HepG2 (cell line): ENCODE data around the gene ANKFY1. TPM values are rescaled to one million over a fixed set of nuclear protein-coding genes. Genes with fewer than 3 reads are reported as not detected.

ENCODE experiments used
- ATAC-seq: fragments of 200-7000 bp; cut with Tn5 transposase; 3 replicates; pipeline ENCODE4 v1.9.1; 2020; ENCODE audit warnings: mild to moderate bottlenecking, moderate library complexity
- BruUV-seq: library from RNA; stranded (reverse); fragments of 400-500 nt; replicated peaks from 2 replicates; lab custom pipeline; 2021; lab: Mats Ljungman, UMichigan
- CTCF ChIA-PET: fragments of 300-600 bp; formaldehyde crosslinking; extraction: SDS; loops from one replicate; lab custom pipeline; 2021; ENCODE audit warnings: low total read pairs, inconsistent platforms, low intra/inter-chr PET ratio; lab: Yijun Ruan, JAX
- POLR2A ChIA-PET: fragments of 350-600 bp; sonication (Branson Sonifier 250); formaldehyde crosslinking; loops from one replicate; lab custom pipeline; 2020; ENCODE audit warnings: antibody characterized with exemption, inconsistent platforms; lab: Yijun Ruan, JAX
- DNase-seq: peaks from one replicate; pipeline ENCODE4 v3.0.0-alpha.2; 2015; ENCODE audit warnings: low spot score
- FAIRE-seq: peaks from 3 replicates; lab custom pipeline; 2011; peaks lifted over from hg19 to GRCh38; lab: Jason Lieb, UNC
- H2AFZ ChIP-seq: one replicate; pipeline ENCODE4 v1.6.1; 2011; ENCODE audit warnings: low read length, inconsistent platforms
- H3K27ac ChIP-seq: fragments of 300-600 bp; 3 replicates; pipeline ENCODE4 v1.8.0; 2011; ENCODE audit warnings: mixed run types, mild to moderate bottlenecking, mixed read lengths, low read length, inconsistent platforms; ENCODE audit not compliant: insufficient read depth; ENCODE audit errors: extremely low read length
- H3K27me3 ChIP-seq, 2 experiments: fragments of 200-600 bp in 1 of 2; 2 replicates in 1 of 2; 3 replicates in 1 of 2; pipeline versions ENCODE4 v1.6.0 to v1.8.0; 2011; ENCODE audit warnings: low read length in 2 of 2, mild to moderate bottlenecking in 2 of 2, moderate library complexity in 2 of 2, inconsistent platforms in 1 of 2; ENCODE audit not compliant: insufficient read depth in 2 of 2, control insufficient read depth in 1 of 2
- H3K36me3 ChIP-seq, 2 experiments: fragments of 200-600 bp in 1 of 2; replicated peaks in 1 of 2; 2 replicates in 1 of 2; 3 replicates in 1 of 2; pipeline versions ENCODE4 v1.5.1 to v1.8.0; 2011; ENCODE audit warnings: low read length in 2 of 2, inconsistent platforms in 1 of 2; ENCODE audit not compliant: insufficient read depth in 2 of 2, control insufficient read depth in 1 of 2
- H3K4me1 ChIP-seq: 2 replicates; pipeline ENCODE4 v1.5.1; 2012; ENCODE audit warnings: low read length, inconsistent platforms; ENCODE audit not compliant: insufficient read depth
- H3K4me2 ChIP-seq: 2 replicates; pipeline ENCODE4 v1.6.0; 2011; ENCODE audit warnings: low read depth, low read length, inconsistent platforms
- H3K4me3 ChIP-seq, 3 experiments: fragments of 200-600 bp in 1 of 3; sonication (generic), shearing (Covaris generic) in 1 of 3; replicated peaks in 1 of 3; 2 replicates each; pipeline ENCODE4 v1.5.1; 2011 to 2016; ENCODE audit warnings: low read length in 3 of 3, inconsistent platforms in 2 of 3, low read depth in 2 of 3, mild to moderate bottlenecking in 2 of 3, control low read depth in 1 of 3, mixed read lengths in 1 of 3; ENCODE audit not compliant: insufficient read depth in 1 of 3
- H3K79me2 ChIP-seq: one replicate; pipeline ENCODE4 v1.6.1; 2011; ENCODE audit warnings: low read length, inconsistent platforms; ENCODE audit not compliant: insufficient read depth
- H3K9ac ChIP-seq: 2 replicates; pipeline ENCODE4 v1.6.0; 2011; ENCODE audit warnings: mild to moderate bottlenecking, low read depth, low read length, inconsistent platforms; ENCODE audit not compliant: insufficient read depth
- H3K9me3 ChIP-seq: 2 replicates; pipeline ENCODE4 v1.5.1; 2012; ENCODE audit warnings: mild to moderate bottlenecking, low read length
- H4K20me1 ChIP-seq: 2 replicates; pipeline ENCODE4 v1.6.0; 2011; ENCODE audit warnings: inconsistent platforms, mild to moderate bottlenecking, low read length, moderate library complexity; ENCODE audit not compliant: insufficient read depth
- CHD4 ChIP-seq: fragments of 200-600 bp; sonication (generic); IDR thresholded peaks from 2 replicates; pipeline ENCODE4 v1.7.0; 2017; ENCODE audit warnings: mild to moderate bottlenecking, low read length, borderline replicate concordance
- FOSL1 ChIP-seq: sonication (generic); formaldehyde crosslinking; IDR thresholded peaks from 2 replicates; pipeline ENCODE4 v1.9.0; 2021; ENCODE audit warnings: missing genetic modification reagents, borderline replicate concordance
- HNF4A ChIP-seq: sonication (generic); formaldehyde crosslinking; IDR thresholded peaks from 2 replicates; pipeline ENCODE4 v1.4.0; 2020; ENCODE audit warnings: missing genetic modification reagents
- HOXA3 ChIP-seq: sonication (generic); formaldehyde crosslinking; IDR thresholded peaks from 2 replicates; pipeline ENCODE4 v1.5.0; 2020; ENCODE audit warnings: missing genetic modification reagents
- JDP2 ChIP-seq: sonication (generic); formaldehyde crosslinking; IDR thresholded peaks from 2 replicates; pipeline ENCODE4 v1.8.1; 2022; ENCODE audit warnings: missing genetic modification reagents, borderline replicate concordance
- LBX2 ChIP-seq: sonication (generic); formaldehyde crosslinking; IDR thresholded peaks from 2 replicates; pipeline ENCODE4 v1.5.0; 2020; ENCODE audit warnings: missing genetic modification reagents, mild to moderate bottlenecking, borderline replicate concordance
- POLR2AphosphoS2 ChIP-seq: IDR thresholded peaks from 2 replicates; pipeline ENCODE4 v1.6.1; 2011; ENCODE audit warnings: low read depth, low read length, improper control_type of control experiment
- RXRA ChIP-seq: sonication (generic); formaldehyde crosslinking; IDR thresholded peaks from 2 replicates; pipeline ENCODE4 v1.5.1; 2020; ENCODE audit warnings: missing genetic modification reagents
- TMF1 ChIP-seq: sonication (generic); formaldehyde crosslinking; IDR thresholded peaks from 2 replicates; pipeline ENCODE4 v1.8.1; 2022; ENCODE audit warnings: low read depth, missing genetic modification reagents
- ZFP36 ChIP-seq: fragments of 150-350 bp; IDR thresholded peaks from 2 replicates; pipeline ENCODE4 v1.6.1; 2018; ENCODE audit warnings: borderline replicate concordance, low read length, low read depth; ENCODE audit not compliant: partially characterized antibody
- ZNF530 ChIP-seq: sonication (generic); formaldehyde crosslinking; IDR thresholded peaks from 2 replicates; pipeline ENCODE4 v1.5.0; 2020; ENCODE audit warnings: low read depth, mild to moderate bottlenecking, missing genetic modification reagents
- ZNF549 ChIP-seq: sonication (generic); formaldehyde crosslinking; IDR thresholded peaks from 2 replicates; pipeline ENCODE4 v1.5.0; 2020; ENCODE audit warnings: missing genetic modification reagents
- ZNF598 ChIP-seq: sonication (generic); formaldehyde crosslinking; IDR thresholded peaks from 2 replicates; pipeline ENCODE4 v1.5.1; 2020; ENCODE audit warnings: mild to moderate bottlenecking, missing genetic modification reagents, borderline replicate concordance
- WGBS: methylation state at CpG from one replicate; pipeline ENCODE4 v1.1.6; 2017; ENCODE audit warnings: low lambda C conversion rate; 5-methylcytosine and 5-hydroxymethylcytosine counted together
- in situ Hi-C: cut with HindIII; loops from 2 replicates; pipeline ENCODE4 v1.10.0; 2017; ENCODE audit warnings: low pct_unique_long_range_greater_than_20kb; ENCODE audit not compliant: extremely low pct_ligation_motif_present
- intact Hi-C: fragments of 100-400 bp; cut with micrococcal nuclease; formaldehyde crosslinking; loops from one replicate; pipeline ENCODE4 v1.10.0; 2022; ENCODE audit not compliant: unreplicated experiment
- polyA plus RNA-seq, 8 experiments: library from polyadenylated mRNA; depleted of rRNA in 3 of 8; stranded (reverse) in 7 of 8; unstranded in 1 of 8; fragments of >200 nt; fragmentation: Illumina TruSeq in 4 of 8; extraction: Trizol in 4 of 8; gene quantifications; 2 replicates each; pipeline versions ENCODE4 v1.2.1 to v1.2.3, GENCODE V29; 2011 to 2016; ENCODE audit warnings: low read depth in 4 of 8, missing spikeins in 1 of 8, mixed read lengths in 1 of 8; ENCODE audit not compliant: insufficient read depth in 1 of 8
- total RNA-seq, 5 experiments: library from RNA; depleted of rRNA; stranded (reverse); fragments of >200 nt; fragmentation: Illumina TruSeq; extraction: Trizol; gene quantifications; 2 replicates each; pipeline ENCODE4 v1.2.3, GENCODE V29; 2016; ENCODE audit warnings: low read depth in 1 of 5
- TF ChIP-seq, protein P1 (sequence below): sonication (generic); formaldehyde crosslinking; IDR thresholded peaks from 2 replicates; pipeline ENCODE4 v1.5.0; 2020; ENCODE audit warnings: mild to moderate bottlenecking, missing genetic modification reagents, moderate library complexity
- TF ChIP-seq, protein P2 (sequence below): IDR thresholded peaks from 2 replicates; pipeline ENCODE4 v1.6.1; 2012; ENCODE audit warnings: low read length, improper control_type of control experiment
- TF ChIP-seq, protein P3 (sequence below): fragments of 450-650 bp; IDR thresholded peaks from 2 replicates; pipeline ENCODE4 v1.6.1; 2016

Gene ANKFY1
- total and polyA plus RNA-seq, 2 of the 13 experiments (the other 11 are each of a cell fraction or from before 2014, with no cell fraction given): 11.9 to 16.8 TPM

GRCh38 chr17:4287710-4288109 lies 23.9 kb upstream of the ANKFY1 start:
- H4K20me1 ChIP-seq: no peaks in the 10 kb centered on the region
- H3K9ac ChIP-seq: no peak overlapping the region
- ChIA-PET POLR2A (no interaction called here), CTCF (no interaction called here)
- 98% methylated on average over 3 of the region's 3 CpGs for WGBS
- no peak overlapping the region for H3K4me3 ChIP-seq
- H3K79me2 ChIP-seq: no peaks in the 10 kb centered on the region
- no peak overlapping the region for H3K27ac ChIP-seq
- no peak for TF ChIP-seq TMF1
- TF ChIP-seq JDP2 (CRISPR knock-in tag): no peak
- no peak for TF ChIP-seq HNF4A (CRISPR knock-in tag)
- no peak for TF ChIP-seq ZNF549 (CRISPR knock-in tag)
- TF ChIP-seq POLR2AphosphoS2: no peak
- TF ChIP-seq RXRA: no peak
- TF ChIP-seq CHD4: no peak
- TF ChIP-seq, protein P1, sequence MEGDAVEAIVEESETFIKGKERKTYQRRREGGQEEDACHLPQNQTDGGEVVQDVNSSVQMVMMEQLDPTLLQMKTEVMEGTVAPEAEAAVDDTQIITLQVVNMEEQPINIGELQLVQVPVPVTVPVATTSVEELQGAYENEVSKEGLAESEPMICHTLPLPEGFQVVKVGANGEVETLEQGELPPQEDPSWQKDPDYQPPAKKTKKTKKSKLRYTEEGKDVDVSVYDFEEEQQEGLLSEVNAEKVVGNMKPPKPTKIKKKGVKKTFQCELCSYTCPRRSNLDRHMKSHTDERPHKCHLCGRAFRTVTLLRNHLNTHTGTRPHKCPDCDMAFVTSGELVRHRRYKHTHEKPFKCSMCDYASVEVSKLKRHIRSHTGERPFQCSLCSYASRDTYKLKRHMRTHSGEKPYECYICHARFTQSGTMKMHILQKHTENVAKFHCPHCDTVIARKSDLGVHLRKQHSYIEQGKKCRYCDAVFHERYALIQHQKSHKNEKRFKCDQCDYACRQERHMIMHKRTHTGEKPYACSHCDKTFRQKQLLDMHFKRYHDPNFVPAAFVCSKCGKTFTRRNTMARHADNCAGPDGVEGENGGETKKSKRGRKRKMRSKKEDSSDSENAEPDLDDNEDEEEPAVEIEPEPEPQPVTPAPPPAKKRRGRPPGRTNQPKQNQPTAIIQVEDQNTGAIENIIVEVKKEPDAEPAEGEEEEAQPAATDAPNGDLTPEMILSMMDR (CRISPR knock-in tag): no peak
- TF ChIP-seq ZNF598 (CRISPR knock-in tag): no peak
- TF ChIP-seq FOSL1: no peak
- TF ChIP-seq LBX2: no peak
- TF ChIP-seq, protein P2, sequence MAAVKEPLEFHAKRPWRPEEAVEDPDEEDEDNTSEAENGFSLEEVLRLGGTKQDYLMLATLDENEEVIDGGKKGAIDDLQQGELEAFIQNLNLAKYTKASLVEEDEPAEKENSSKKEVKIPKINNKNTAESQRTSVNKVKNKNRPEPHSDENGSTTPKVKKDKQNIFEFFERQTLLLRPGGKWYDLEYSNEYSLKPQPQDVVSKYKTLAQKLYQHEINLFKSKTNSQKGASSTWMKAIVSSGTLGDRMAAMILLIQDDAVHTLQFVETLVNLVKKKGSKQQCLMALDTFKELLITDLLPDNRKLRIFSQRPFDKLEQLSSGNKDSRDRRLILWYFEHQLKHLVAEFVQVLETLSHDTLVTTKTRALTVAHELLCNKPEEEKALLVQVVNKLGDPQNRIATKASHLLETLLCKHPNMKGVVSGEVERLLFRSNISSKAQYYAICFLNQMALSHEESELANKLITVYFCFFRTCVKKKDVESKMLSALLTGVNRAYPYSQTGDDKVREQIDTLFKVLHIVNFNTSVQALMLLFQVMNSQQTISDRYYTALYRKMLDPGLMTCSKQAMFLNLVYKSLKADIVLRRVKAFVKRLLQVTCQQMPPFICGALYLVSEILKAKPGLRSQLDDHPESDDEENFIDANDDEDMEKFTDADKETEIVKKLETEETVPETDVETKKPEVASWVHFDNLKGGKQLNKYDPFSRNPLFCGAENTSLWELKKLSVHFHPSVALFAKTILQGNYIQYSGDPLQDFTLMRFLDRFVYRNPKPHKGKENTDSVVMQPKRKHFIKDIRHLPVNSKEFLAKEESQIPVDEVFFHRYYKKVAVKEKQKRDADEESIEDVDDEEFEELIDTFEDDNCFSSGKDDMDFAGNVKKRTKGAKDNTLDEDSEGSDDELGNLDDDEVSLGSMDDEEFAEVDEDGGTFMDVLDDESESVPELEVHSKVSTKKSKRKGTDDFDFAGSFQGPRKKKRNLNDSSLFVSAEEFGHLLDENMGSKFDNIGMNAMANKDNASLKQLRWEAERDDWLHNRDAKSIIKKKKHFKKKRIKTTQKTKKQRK: no peak
- TF ChIP-seq, protein P3, sequence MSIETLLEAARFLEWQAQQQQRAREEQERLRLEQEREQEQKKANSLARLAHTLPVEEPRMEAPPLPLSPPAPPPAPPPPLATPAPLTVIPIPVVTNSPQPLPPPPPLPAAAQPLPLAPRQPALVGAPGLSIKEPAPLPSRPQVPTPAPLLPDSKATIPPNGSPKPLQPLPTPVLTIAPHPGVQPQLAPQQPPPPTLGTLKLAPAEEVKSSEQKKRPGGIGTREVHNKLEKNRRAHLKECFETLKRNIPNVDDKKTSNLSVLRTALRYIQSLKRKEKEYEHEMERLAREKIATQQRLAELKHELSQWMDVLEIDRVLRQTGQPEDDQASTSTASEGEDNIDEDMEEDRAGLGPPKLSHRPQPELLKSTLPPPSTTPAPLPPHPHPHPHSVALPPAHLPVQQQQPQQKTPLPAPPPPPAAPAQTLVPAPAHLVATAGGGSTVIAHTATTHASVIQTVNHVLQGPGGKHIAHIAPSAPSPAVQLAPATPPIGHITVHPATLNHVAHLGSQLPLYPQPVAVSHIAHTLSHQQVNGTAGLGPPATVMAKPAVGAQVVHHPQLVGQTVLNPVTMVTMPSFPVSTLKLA: no peak
- no peak for TF ChIP-seq HOXA3 (CRISPR knock-in tag)
- no peak for TF ChIP-seq ZFP36
- TF ChIP-seq ZNF530 (CRISPR knock-in tag): no peak
- no peaks in the 10 kb centered on the region; a peak in 1 of 5 replicates for H3K27me3 ChIP-seq
- H3K4me2 ChIP-seq: no peak overlapping the region
- in situ Hi-C loops: no loop called here
- no TSS peak for BruUV-seq
- DNase-seq (no peak), ATAC-seq (no peak), FAIRE-seq (no peak)
- H3K36me3 ChIP-seq: peaks cover 0 to 35% of the 10 kb centered on the region in 2 experiments; a peak in 2 of 5 replicates
- H3K4me1 ChIP-seq: no peaks in the 10 kb centered on the region
- no peaks in the 10 kb centered on the region for H3K9me3 ChIP-seq
- H2AFZ ChIP-seq: no peak overlapping the region
- intact Hi-C loops: no loop called here
